SH-SY5Y (cell line): ENCODE data around the gene FUT7.

Experiments
- GATA2 ChIP-seq: IDR thresholded peaks from 2 replicates; pipeline ENCODE4 v1.6.1; 2011; ENCODE audit warnings: mild to moderate bottlenecking, low read depth, low read length
- GATA3 ChIP-seq: IDR thresholded peaks from 2 replicates; pipeline ENCODE4 v1.6.1; 2011; ENCODE audit warnings: low read depth, mild to moderate bottlenecking, low read length, moderate library complexity

DNA sequence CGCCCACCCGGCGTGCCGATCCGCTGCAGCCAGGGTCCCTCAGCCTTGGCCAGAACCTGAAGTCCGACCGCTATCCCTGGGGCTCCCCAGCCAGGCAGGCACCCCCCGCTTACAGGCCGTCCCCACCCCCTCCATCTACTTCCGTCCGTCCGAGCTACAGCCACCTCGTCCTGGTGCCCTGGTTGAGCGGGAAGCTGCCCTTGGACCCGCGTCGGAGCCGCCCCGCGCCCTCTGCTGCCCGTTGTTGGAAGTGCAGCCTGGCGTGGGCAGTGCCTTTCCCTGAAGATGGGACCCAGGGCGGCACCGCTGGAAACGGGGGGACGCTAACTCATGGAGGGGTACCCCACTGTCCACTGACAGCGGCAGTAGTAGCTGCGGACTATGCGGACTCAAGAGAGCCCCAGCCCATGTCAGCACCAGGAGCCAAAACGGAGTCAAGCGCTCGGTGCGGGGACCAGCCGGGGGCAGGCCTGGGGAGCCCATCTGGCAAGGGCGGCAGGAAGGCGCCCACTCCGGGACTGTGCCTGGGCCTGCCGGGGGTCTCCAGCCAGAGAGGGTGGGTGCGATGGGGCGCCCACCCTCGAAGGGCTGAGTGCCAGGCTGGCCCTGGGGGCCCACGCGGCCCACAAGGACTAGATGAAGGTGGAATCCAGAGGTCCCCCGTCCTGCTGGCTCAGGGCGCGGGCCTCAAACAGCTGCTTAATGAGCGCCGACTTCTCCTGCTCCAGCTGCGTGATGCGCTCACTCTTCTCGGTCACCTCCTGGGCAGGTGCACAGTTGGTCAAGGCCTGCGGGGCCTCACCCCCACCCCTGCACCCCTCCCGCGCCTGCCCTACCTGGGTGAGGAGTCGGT is 32.4 kb upstream of the FUT7 start:
- TF ChIP-seq GATA3 (no peak), GATA2 (no peak)
